Loucy (cell line): ENCODE results near the gene ASTN2.

Experiments
- EZH2phosphoT487 ChIP-seq: fragments of 200-600 bp; IDR thresholded peaks from 2 replicates; pipeline ENCODE4 v1.6.1; 2018; ENCODE audit warnings: antibody characterized with exemption, mild to moderate bottlenecking, moderate library complexity, borderline replicate concordance
- TF ChIP-seq, protein P1 (sequence below): fragments of 200-600 bp; sonication (generic); conservative IDR thresholded peaks from 2 replicates; pipeline ENCODE4 v1.5.1; 2014; ENCODE audit warnings: mild to moderate bottlenecking, antibody characterized with exemption, low read length

DNA sequence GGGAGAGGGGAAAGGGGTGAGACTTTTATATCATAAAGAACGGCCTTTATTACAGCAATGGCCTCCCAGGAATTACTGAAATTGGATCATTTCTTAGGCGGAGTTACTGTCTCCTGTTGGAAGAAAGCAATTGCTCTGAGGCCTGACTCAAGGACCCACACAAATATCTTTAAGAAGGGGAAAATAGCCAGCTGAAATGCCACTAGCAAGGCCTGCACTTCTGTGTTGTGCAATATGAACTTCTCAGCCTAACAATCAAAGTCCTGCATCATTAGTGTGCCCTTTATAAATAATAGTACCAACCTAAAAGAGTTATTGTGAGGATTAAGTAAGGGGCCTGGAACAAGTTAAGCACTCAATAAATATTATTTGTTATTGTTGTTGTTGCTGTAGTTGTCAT is 757.9 kb downstream of the ASTN2 start:
- TF ChIP-seq, protein P1, sequence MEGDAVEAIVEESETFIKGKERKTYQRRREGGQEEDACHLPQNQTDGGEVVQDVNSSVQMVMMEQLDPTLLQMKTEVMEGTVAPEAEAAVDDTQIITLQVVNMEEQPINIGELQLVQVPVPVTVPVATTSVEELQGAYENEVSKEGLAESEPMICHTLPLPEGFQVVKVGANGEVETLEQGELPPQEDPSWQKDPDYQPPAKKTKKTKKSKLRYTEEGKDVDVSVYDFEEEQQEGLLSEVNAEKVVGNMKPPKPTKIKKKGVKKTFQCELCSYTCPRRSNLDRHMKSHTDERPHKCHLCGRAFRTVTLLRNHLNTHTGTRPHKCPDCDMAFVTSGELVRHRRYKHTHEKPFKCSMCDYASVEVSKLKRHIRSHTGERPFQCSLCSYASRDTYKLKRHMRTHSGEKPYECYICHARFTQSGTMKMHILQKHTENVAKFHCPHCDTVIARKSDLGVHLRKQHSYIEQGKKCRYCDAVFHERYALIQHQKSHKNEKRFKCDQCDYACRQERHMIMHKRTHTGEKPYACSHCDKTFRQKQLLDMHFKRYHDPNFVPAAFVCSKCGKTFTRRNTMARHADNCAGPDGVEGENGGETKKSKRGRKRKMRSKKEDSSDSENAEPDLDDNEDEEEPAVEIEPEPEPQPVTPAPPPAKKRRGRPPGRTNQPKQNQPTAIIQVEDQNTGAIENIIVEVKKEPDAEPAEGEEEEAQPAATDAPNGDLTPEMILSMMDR = no peak
- TF ChIP-seq EZH2phosphoT487 = no peak
